ENCODE results near the gene SKOR1.

DNA sequence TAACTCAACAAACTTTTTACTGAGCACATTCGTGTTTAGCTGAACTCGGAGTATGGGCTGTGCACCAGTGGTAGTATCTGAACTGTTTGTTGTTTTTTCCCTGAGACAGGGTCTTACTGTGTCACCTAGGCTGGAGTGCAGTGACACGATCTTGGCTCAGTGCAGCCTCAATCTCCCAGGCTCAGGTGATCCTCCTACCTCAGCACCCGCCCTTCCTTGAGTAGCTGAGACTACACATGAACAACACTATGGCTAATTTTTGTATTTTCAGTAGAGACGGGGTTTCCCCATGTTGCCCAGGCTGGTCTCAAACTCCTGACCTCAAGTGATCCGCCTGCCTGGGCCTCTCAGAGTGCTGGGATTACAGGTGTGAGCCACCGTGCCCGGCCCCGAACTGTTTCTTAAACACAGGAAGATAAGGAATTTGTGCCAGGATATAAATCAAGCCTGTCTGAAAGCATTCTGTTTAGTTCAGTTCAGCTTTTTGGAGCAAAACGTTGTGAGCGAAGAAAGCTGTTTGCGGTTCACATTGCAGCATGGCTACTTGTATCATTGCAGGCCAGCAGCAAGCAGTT is 40.4 kb upstream of the SKOR1 start:
- no peak for TF ChIP-seq CTCF (conservative IDR thresholded peaks at IDR 0.05)
- no peak for TF ChIP-seq EZH2 (IDR thresholded peaks at IDR 0.05; ENCODE audit: low read depth)

Data from PC-9 (cell line).